ENCODE data around the gene FHIT.
"Not testable (repeated sequence)": the region's sequence is repeated elsewhere in the genome, so short reads cannot be mapped to it uniquely, and the experiment has no call there.

Gene FHIT

GRCh38 chr3:59934560-59934959, 1316.7 kb downstream of the FHIT start:
- H3K9ac ChIP-seq (ENCODE audit: low read length); H3K36me3 ChIP-seq (ENCODE audit: insufficient read depth, low read length); H3K4me3 ChIP-seq (ENCODE audit: low read depth in 1 of 2, low read length in 2 of 2); H3K9me3 ChIP-seq (ENCODE audit: low read length); H3K4me1 ChIP-seq (ENCODE audit: insufficient read depth, low read length); H3K27me3 ChIP-seq (ENCODE audit: control insufficient read depth in 1 of 2, insufficient read depth in 2 of 2, low read length in 2 of 2); H3K27ac ChIP-seq (ENCODE audit: low read depth, low read length): not testable (repeated sequence)

GRCh38 chr3:59930170-59930569, 1321.1 kb downstream of the FHIT start:
- H3K9me3 ChIP-seq (ENCODE audit: low read length): no peaks in the 10 kb centered on the region
- no peaks in the 10 kb centered on the region for H3K27me3 ChIP-seq (ENCODE audit: control insufficient read depth in 1 of 2, insufficient read depth in 2 of 2, low read length in 2 of 2)
- no peaks in the 10 kb centered on the region for H3K4me1 ChIP-seq (ENCODE audit: insufficient read depth, low read length)
- no peak overlapping the region for H3K27ac ChIP-seq (ENCODE audit: low read depth, low read length)
- no peaks in the 10 kb centered on the region for H3K36me3 ChIP-seq (ENCODE audit: insufficient read depth, low read length)
- H3K4me3 ChIP-seq (ENCODE audit: low read depth in 1 of 2, low read length in 2 of 2): no peak overlapping the region
- H3K9ac ChIP-seq (ENCODE audit: low read length): no peak overlapping the region

- Histone ChIP-seq H3K27ac (ENCODE audit: low read depth, low read length) (no peak overlapping the region), H3K27me3 (ENCODE audit: control insufficient read depth in 1 of 2, insufficient read depth in 2 of 2, low read length in 2 of 2) (no peaks in the 10 kb centered on the region), H3K9me3 (ENCODE audit: low read length) (no peaks in the 10 kb centered on the region), H3K4me1 (ENCODE audit: insufficient read depth, low read length) (no peaks in the 10 kb centered on the region), H3K4me3 (ENCODE audit: low read depth in 1 of 2, low read length in 2 of 2) (no peak overlapping the region), H3K9ac (ENCODE audit: low read length) (no peak overlapping the region), H3K36me3 (ENCODE audit: insufficient read depth, low read length) (no peaks in the 10 kb centered on the region)
These were observed 1324.2 kb downstream of the FHIT start for GRCh38 chr3:59927056-59927455.

GRCh38 chr3:59925946-59926345, 1325.3 kb downstream of the FHIT start:
- no peak overlapping the region for H3K9ac ChIP-seq (ENCODE audit: low read length)
- H3K27ac ChIP-seq (ENCODE audit: low read depth, low read length): no peak overlapping the region
- no peaks in the 10 kb centered on the region for H3K36me3 ChIP-seq (ENCODE audit: insufficient read depth, low read length)
- H3K4me1 ChIP-seq (ENCODE audit: insufficient read depth, low read length): no peaks in the 10 kb centered on the region
- no peak overlapping the region for H3K4me3 ChIP-seq (ENCODE audit: low read depth in 1 of 2, low read length in 2 of 2)
- no peaks in the 10 kb centered on the region for H3K9me3 ChIP-seq (ENCODE audit: low read length)
- no peaks in the 10 kb centered on the region for H3K27me3 ChIP-seq (ENCODE audit: control insufficient read depth in 1 of 2, insufficient read depth in 2 of 2, low read length in 2 of 2)

- Histone ChIP-seq H3K4me1 (ENCODE audit: insufficient read depth, low read length) (no peaks in the 10 kb centered on the region), H3K9ac (ENCODE audit: low read length) (no peak overlapping the region)
These were observed 1329.1 kb downstream of the FHIT start for GRCh38 chr3:59922192-59922591.

GRCh38 chr3:59920822-59921221, 1330.4 kb downstream of the FHIT start:
- no peaks in the 10 kb centered on the region for H3K9me3 ChIP-seq (ENCODE audit: low read length)
- no peaks in the 10 kb centered on the region for H3K4me1 ChIP-seq (ENCODE audit: insufficient read depth, low read length)
- H3K27ac ChIP-seq (ENCODE audit: low read depth, low read length): no peak overlapping the region
- H3K4me3 ChIP-seq (ENCODE audit: low read depth in 1 of 2, low read length in 2 of 2): no peak overlapping the region
- H3K9ac ChIP-seq (ENCODE audit: low read length): no peak overlapping the region
- H3K36me3 ChIP-seq (ENCODE audit: insufficient read depth, low read length): no peaks in the 10 kb centered on the region
- no peaks in the 10 kb centered on the region for H3K27me3 ChIP-seq (ENCODE audit: control insufficient read depth in 1 of 2, insufficient read depth in 2 of 2, low read length in 2 of 2)

More at GRCh38 chr3:59922192-59922591, 1329.1 kb downstream of the FHIT start:
- no peak overlapping the region for H3K27ac ChIP-seq (ENCODE audit: low read depth, low read length)
- no peak overlapping the region for H3K4me3 ChIP-seq (ENCODE audit: low read depth in 1 of 2, low read length in 2 of 2)
- no peaks in the 10 kb centered on the region for H3K27me3 ChIP-seq (ENCODE audit: control insufficient read depth in 1 of 2, insufficient read depth in 2 of 2, low read length in 2 of 2)
- no peaks in the 10 kb centered on the region for H3K36me3 ChIP-seq (ENCODE audit: insufficient read depth, low read length)
- no peaks in the 10 kb centered on the region for H3K9me3 ChIP-seq (ENCODE audit: low read length)

GRCh38 chr3:59919586-59919985, 1331.7 kb downstream of the FHIT start:
- Histone ChIP-seq H3K9ac (ENCODE audit: low read length) (no peak overlapping the region), H3K27me3 (ENCODE audit: control insufficient read depth in 1 of 2, insufficient read depth in 2 of 2, low read length in 2 of 2) (no peaks in the 10 kb centered on the region), H3K9me3 (ENCODE audit: low read length) (no peaks in the 10 kb centered on the region), H3K4me3 (ENCODE audit: low read depth in 1 of 2, low read length in 2 of 2) (no peak overlapping the region), H3K4me1 (ENCODE audit: insufficient read depth, low read length) (no peaks in the 10 kb centered on the region), H3K27ac (ENCODE audit: low read depth, low read length) (no peak overlapping the region), H3K36me3 (ENCODE audit: insufficient read depth, low read length) (no peaks in the 10 kb centered on the region)

- Histone ChIP-seq H3K36me3 (ENCODE audit: insufficient read depth, low read length) (no peaks in the 10 kb centered on the region), H3K9me3 (ENCODE audit: low read length) (no peaks in the 10 kb centered on the region), H3K4me3 (ENCODE audit: low read depth in 1 of 2, low read length in 2 of 2) (no peak overlapping the region), H3K27me3 (ENCODE audit: control insufficient read depth in 1 of 2, insufficient read depth in 2 of 2, low read length in 2 of 2) (no peaks in the 10 kb centered on the region), H3K27ac (ENCODE audit: low read depth, low read length) (no peak overlapping the region), H3K4me1 (ENCODE audit: insufficient read depth, low read length) (no peaks in the 10 kb centered on the region), H3K9ac (ENCODE audit: low read length) (no peak overlapping the region)
These were observed 1337.0 kb downstream of the FHIT start for GRCh38 chr3:59914251-59914650.

GRCh38 chr3:59913645-59914044, 1337.6 kb downstream of the FHIT start:
- no peak overlapping the region for H3K4me3 ChIP-seq (ENCODE audit: low read depth in 1 of 2, low read length in 2 of 2)
- no peaks in the 10 kb centered on the region for H3K4me1 ChIP-seq (ENCODE audit: insufficient read depth, low read length)
- H3K27ac ChIP-seq (ENCODE audit: low read depth, low read length): no peak overlapping the region
- no peaks in the 10 kb centered on the region for H3K27me3 ChIP-seq (ENCODE audit: control insufficient read depth in 1 of 2, insufficient read depth in 2 of 2, low read length in 2 of 2)
- no peaks in the 10 kb centered on the region for H3K36me3 ChIP-seq (ENCODE audit: insufficient read depth, low read length)
- no peaks in the 10 kb centered on the region for H3K9me3 ChIP-seq (ENCODE audit: low read length)
- H3K9ac ChIP-seq (ENCODE audit: low read length): no peak overlapping the region

GRCh38 chr3:59908701-59909100, 1342.6 kb downstream of the FHIT start:
- H3K27me3 ChIP-seq (ENCODE audit: control insufficient read depth in 1 of 2, insufficient read depth in 2 of 2, low read length in 2 of 2): no peaks in the 10 kb centered on the region
- H3K9me3 ChIP-seq (ENCODE audit: low read length): no peaks in the 10 kb centered on the region
- H3K36me3 ChIP-seq (ENCODE audit: insufficient read depth, low read length): no peaks in the 10 kb centered on the region
- H3K4me1 ChIP-seq (ENCODE audit: insufficient read depth, low read length): no peaks in the 10 kb centered on the region
- no peak overlapping the region for H3K9ac ChIP-seq (ENCODE audit: low read length)
- H3K4me3 ChIP-seq (ENCODE audit: low read depth in 1 of 2, low read length in 2 of 2): no peak overlapping the region
- no peak overlapping the region for H3K27ac ChIP-seq (ENCODE audit: low read depth, low read length)

- Histone ChIP-seq H3K27me3 (ENCODE audit: control insufficient read depth in 1 of 2, insufficient read depth in 2 of 2, low read length in 2 of 2) (no peaks in the 10 kb centered on the region), H3K4me3 (ENCODE audit: low read depth in 1 of 2, low read length in 2 of 2) (no peak overlapping the region), H3K4me1 (ENCODE audit: insufficient read depth, low read length) (no peaks in the 10 kb centered on the region), H3K36me3 (ENCODE audit: insufficient read depth, low read length) (no peaks in the 10 kb centered on the region), H3K9ac (ENCODE audit: low read length) (no peak overlapping the region), H3K27ac (ENCODE audit: low read depth, low read length) (no peak overlapping the region), H3K9me3 (ENCODE audit: low read length) (no peaks in the 10 kb centered on the region)
These were observed 1343.0 kb downstream of the FHIT start for GRCh38 chr3:59908280-59908679.

GRCh38 chr3:59904296-59904695, 1347.0 kb downstream of the FHIT start:
- Histone ChIP-seq H3K27ac (ENCODE audit: low read depth, low read length) (no peak overlapping the region), H3K27me3 (ENCODE audit: control insufficient read depth in 1 of 2, insufficient read depth in 2 of 2, low read length in 2 of 2) (no peaks in the 10 kb centered on the region)

More at GRCh38 chr3:59904296-59904695, 1347.0 kb downstream of the FHIT start:
- Histone ChIP-seq H3K36me3 (ENCODE audit: insufficient read depth, low read length) (no peaks in the 10 kb centered on the region), H3K4me1 (ENCODE audit: insufficient read depth, low read length) (no peaks in the 10 kb centered on the region), H3K4me3 (ENCODE audit: low read depth in 1 of 2, low read length in 2 of 2) (no peak overlapping the region), H3K9ac (ENCODE audit: low read length) (no peak overlapping the region), H3K9me3 (ENCODE audit: low read length) (no peaks in the 10 kb centered on the region)
